Omental fat pad (tissue), 4 donors: Measurements from ENCODE around the gene TENT5A. TPM values are rescaled to one million over a fixed set of nuclear protein-coding genes. Genes with fewer than 3 reads are reported as not detected.

Source experiments
- ATAC-seq: fragments of 150-250 bp; one replicate; pipeline ENCODE4 v1.9.1; 2016; ENCODE audit warnings: mild to moderate bottlenecking, moderate library complexity; ENCODE audit not compliant: low FRiP score
- DNase-seq: peaks from one replicate; pipeline ENCODE4 v3.0.0-alpha.2; 2019; ENCODE audit warnings: low spot score
- CTCF ChIP-seq, 3 donors: fragments of 450-650 bp; IDR thresholded peaks; one replicate each; pipeline ENCODE4 v1.5.1; 2016 to 2017; ENCODE audit warnings: antibody characterized with exemption in 3 of 3, mild to moderate bottlenecking in 3 of 3, moderate library complexity in 2 of 3
- total RNA-seq, 4 donors: library from RNA; depleted of rRNA; stranded (reverse); fragments of >200 nt; gene quantifications; one replicate each; pipeline ENCODE4 v1.1.0, GENCODE V29; 2016

TENT5A gene
- total RNA-seq, 4 donors from 2014 or later = 15.1 to 33.9 (median 20.8) TPM

- no peak for ATAC-seq
- TF ChIP-seq CTCF (IDR thresholded peaks at IDR 0.05) = no peak
- no peak for DNase-seq
Measured at GRCh38 chr6:81722506-81723223, 29.8 kb downstream of the TENT5A start.

- DNase-seq = no peak
- no peak for ATAC-seq
- no peak for TF ChIP-seq CTCF (IDR thresholded peaks at IDR 0.05)
Measured at GRCh38 chr6:81720427-81720826, 32.1 kb downstream of the TENT5A start.

GRCh38 chr6:81718126-81718525 is 34.4 kb downstream of the TENT5A start:
- no peak for TF ChIP-seq CTCF (IDR thresholded peaks at IDR 0.05)
- ATAC-seq (no peak), DNase-seq (no peak)

- ATAC-seq (no peak), DNase-seq (no peak)
- no peak for TF ChIP-seq CTCF (IDR thresholded peaks at IDR 0.05)
Measured at GRCh38 chr6:81714684-81715083, 37.8 kb downstream of the TENT5A start.

GRCh38 chr6:81713205-81713604 is 39.3 kb downstream of the TENT5A start:
- TF ChIP-seq CTCF (IDR thresholded peaks at IDR 0.05) = no peak
- DNase-seq = no peak
- ATAC-seq = no peak

- no peak for TF ChIP-seq CTCF (IDR thresholded peaks at IDR 0.05)
- no peak for DNase-seq
Measured at GRCh38 chr6:81708113-81708699, 44.3 kb downstream of the TENT5A start.

GRCh38 chr6:81704700-81705099 is 47.8 kb downstream of the TENT5A start:
- ATAC-seq (no peak), DNase-seq (no peak)
- no peak for TF ChIP-seq CTCF (IDR thresholded peaks at IDR 0.05)

More at GRCh38 chr6:81708113-81708699, 44.3 kb downstream of the TENT5A start:
- ATAC-seq = no peak
